Activated CD4-positive, alpha-beta T cell treated with anti-CD3 and anti-CD28 coated beads for 36 hours (primary cell): Measurements from ENCODE around the gene NRXN3. TPM values are rescaled to one million over a fixed set of nuclear protein-coding genes. Genes with fewer than 3 reads are reported as not detected.

Source experiments
- ATAC-seq: fragments of 200-7000 bp; cut with Tn5 transposase; one replicate; pipeline ENCODE4 v1.10.0; 2021; ENCODE audit warnings: mild to moderate bottlenecking, moderate library complexity
- CTCF ChIA-PET: fragments of 350-600 bp; sonication (Branson Sonifier 250); formaldehyde crosslinking; loops from one replicate; lab custom pipeline; 2021; ENCODE audit warnings: antibody characterized with exemption; lab: Charles Lee
- POLR2A ChIA-PET: fragments of 350-600 bp; sonication (Branson Sonifier 250); formaldehyde crosslinking; loops from one replicate; lab custom pipeline; 2021; ENCODE audit warnings: antibody characterized with exemption, inconsistent platforms; lab: Charles Lee
- DNase-seq: peaks from one replicate; pipeline ENCODE4 v3.0.0-alpha.2; 2020
- H3K27ac Mint-ChIP-seq: one replicate; pipeline ENCODE4 v1.8.0; 2021; ENCODE audit warnings: mixed read lengths
- H3K27me3 Mint-ChIP-seq: one replicate; pipeline ENCODE4 v1.8.0; 2021; ENCODE audit warnings: mixed read lengths
- H3K36me3 Mint-ChIP-seq: one replicate; pipeline ENCODE4 v1.8.0; 2021; ENCODE audit warnings: low read depth, mixed read lengths
- H3K4me1 Mint-ChIP-seq: one replicate; pipeline ENCODE4 v1.8.0; 2021; ENCODE audit warnings: mixed read lengths
- H3K4me3 Mint-ChIP-seq: one replicate; pipeline ENCODE4 v1.8.0; 2021; ENCODE audit warnings: mild to moderate bottlenecking, moderate library complexity, mixed read lengths
- H3K9me3 Mint-ChIP-seq: one replicate; pipeline ENCODE4 v1.8.0; 2021; ENCODE audit warnings: low read depth, mixed read lengths
- intact Hi-C, 2 experiments: fragments of 100-400 bp; cut with DNase I in 1 of 2; cut with micrococcal nuclease in 1 of 2; formaldehyde crosslinking; loops; one replicate each; pipeline versions ENCODE4 v1.14.2 to v1.15.1; 2022 to 2024; cut with DNase I, micrococcal nuclease
- total RNA-seq, 2 experiments: library from RNA; stranded (reverse); gene quantifications; one replicate each; pipeline ENCODE4 v1.2.3, GENCODE V29; 2021

NRXN3 gene
- total RNA-seq, 2 experiments from 2014 or later: not detected

GRCh38 chr14:78701246-78701645, 531.1 kb downstream of the NRXN3 start:
- no peak overlapping the region for H3K4me3 Mint-ChIP-seq
- H3K9me3 Mint-ChIP-seq: no peaks in the 10 kb centered on the region
- intact Hi-C loops: no loop called here
- no peaks in the 10 kb centered on the region for H3K36me3 Mint-ChIP-seq
- ChIA-PET CTCF (no interaction called here), POLR2A (no interaction called here)
- H3K27ac Mint-ChIP-seq: no peak overlapping the region
- H3K27me3 Mint-ChIP-seq: peaks cover 4% of the 10 kb centered on the region
- DNase-seq: no peak
- no peaks in the 10 kb centered on the region for H3K4me1 Mint-ChIP-seq
- no peak for ATAC-seq

GRCh38 chr14:78704965-78705364, 534.8 kb downstream of the NRXN3 start:
- no peak overlapping the region for H3K4me3 Mint-ChIP-seq
- no peaks in the 10 kb centered on the region for H3K9me3 Mint-ChIP-seq
- intact Hi-C loops: no loop called here
- H3K27ac Mint-ChIP-seq: no peak overlapping the region
- POLR2A ChIA-PET: no interaction called here
- CTCF ChIA-PET: no interaction called here
- H3K4me1 Mint-ChIP-seq: no peaks in the 10 kb centered on the region
- no peaks in the 10 kb centered on the region for H3K36me3 Mint-ChIP-seq
- no peak for DNase-seq
- ATAC-seq: no peak
- peaks cover 4% of the 10 kb centered on the region for H3K27me3 Mint-ChIP-seq

- no peaks in the 10 kb centered on the region for H3K36me3 Mint-ChIP-seq
- CTCF ChIA-PET: interaction anchor here (0.7 kb wide), 1 partner anchor 135 kb away, joined by 4 read pairs; no protein-coding TSS in a partner anchor
- intact Hi-C loops: no loop called here
- peaks cover 4% of the 10 kb centered on the region for H3K27me3 Mint-ChIP-seq
- no peaks in the 10 kb centered on the region for H3K4me1 Mint-ChIP-seq
- H3K27ac Mint-ChIP-seq: no peak overlapping the region
- no peak for DNase-seq
- H3K9me3 Mint-ChIP-seq: no peaks in the 10 kb centered on the region
- no peak overlapping the region for H3K4me3 Mint-ChIP-seq
- no peak for ATAC-seq
- POLR2A ChIA-PET: no interaction called here
These were observed 535.8 kb downstream of the NRXN3 start for GRCh38 chr14:78705989-78706388.

GRCh38 chr14:78709795-78710557, 539.8 kb downstream of the NRXN3 start:
- intact Hi-C loops: no loop called here
- CTCF ChIA-PET: no interaction called here

GRCh38 chr14:78710963-78711362, 540.8 kb downstream of the NRXN3 start:
- DNase-seq (no peak), ATAC-seq (no peak)
- intact Hi-C loops: no loop called here
- Mint-ChIP-seq H3K27me3 (no peaks in the 10 kb centered on the region), H3K4me1 (no peaks in the 10 kb centered on the region), H3K27ac (no peak overlapping the region), H3K36me3 (no peaks in the 10 kb centered on the region), H3K9me3 (no peaks in the 10 kb centered on the region), H3K4me3 (no peak overlapping the region)
- ChIA-PET CTCF (no interaction called here), POLR2A (no interaction called here)

More at GRCh38 chr14:78709795-78710557, 539.8 kb downstream of the NRXN3 start:
- POLR2A ChIA-PET: no interaction called here
- Mint-ChIP-seq H3K4me3 (no peak overlapping the region), H3K27ac (no peak overlapping the region), H3K27me3 (no peaks in the 10 kb centered on the region), H3K4me1 (no peaks in the 10 kb centered on the region), H3K9me3 (no peaks in the 10 kb centered on the region), H3K36me3 (no peaks in the 10 kb centered on the region)
- DNase-seq (no peak), ATAC-seq (no peak)

- ATAC-seq (no peak), DNase-seq (no peak)
- H3K4me3 Mint-ChIP-seq: no peak overlapping the region
- intact Hi-C loops: no loop called here
- no peaks in the 10 kb centered on the region for H3K27me3 Mint-ChIP-seq
- H3K4me1 Mint-ChIP-seq: no peaks in the 10 kb centered on the region
- no peak overlapping the region for H3K27ac Mint-ChIP-seq
- CTCF ChIA-PET: no interaction called here
- no peaks in the 10 kb centered on the region for H3K9me3 Mint-ChIP-seq
- POLR2A ChIA-PET: no interaction called here
- no peaks in the 10 kb centered on the region for H3K36me3 Mint-ChIP-seq
These were observed 543.5 kb downstream of the NRXN3 start for GRCh38 chr14:78713716-78714115.

GRCh38 chr14:78714711-78715110, 544.5 kb downstream of the NRXN3 start:
- DNase-seq (no peak), ATAC-seq (no peak)
- H3K27ac Mint-ChIP-seq: no peak overlapping the region
- no peaks in the 10 kb centered on the region for H3K36me3 Mint-ChIP-seq
- no peak overlapping the region for H3K4me3 Mint-ChIP-seq
- POLR2A ChIA-PET: no interaction called here
- CTCF ChIA-PET: no interaction called here
- H3K9me3 Mint-ChIP-seq: no peaks in the 10 kb centered on the region
- H3K4me1 Mint-ChIP-seq: no peaks in the 10 kb centered on the region
- no peaks in the 10 kb centered on the region for H3K27me3 Mint-ChIP-seq
- intact Hi-C loops: no loop called here

GRCh38 chr14:78721756-78722480, 551.7 kb downstream of the NRXN3 start:
- no peaks in the 10 kb centered on the region for H3K9me3 Mint-ChIP-seq
- H3K27me3 Mint-ChIP-seq: peaks cover 3% of the 10 kb centered on the region
- H3K27ac Mint-ChIP-seq: no peak overlapping the region
- ChIA-PET CTCF (no interaction called here), POLR2A (no interaction called here)
- H3K4me1 Mint-ChIP-seq: no peaks in the 10 kb centered on the region
- ATAC-seq (no peak), DNase-seq (no peak)
- intact Hi-C loops: no loop called here
- no peak overlapping the region for H3K4me3 Mint-ChIP-seq
- H3K36me3 Mint-ChIP-seq: no peaks in the 10 kb centered on the region

GRCh38 chr14:78725086-78725485, 554.9 kb downstream of the NRXN3 start:
- no peak overlapping the region for H3K27ac Mint-ChIP-seq
- intact Hi-C loops: no loop called here
- no peak overlapping the region for H3K4me3 Mint-ChIP-seq
- ChIA-PET POLR2A (no interaction called here), CTCF (no interaction called here)
- H3K4me1 Mint-ChIP-seq: no peaks in the 10 kb centered on the region
- peaks cover 3% of the 10 kb centered on the region for H3K27me3 Mint-ChIP-seq
- DNase-seq (no peak), ATAC-seq (no peak)
- no peaks in the 10 kb centered on the region for H3K36me3 Mint-ChIP-seq
- H3K9me3 Mint-ChIP-seq: no peaks in the 10 kb centered on the region

GRCh38 chr14:78737116-78737515, 566.9 kb downstream of the NRXN3 start:
- Mint-ChIP-seq H3K9me3 (no peaks in the 10 kb centered on the region), H3K4me3 (no peak overlapping the region), H3K36me3 (no peaks in the 10 kb centered on the region), H3K27ac (no peak overlapping the region), H3K27me3 (peaks cover 1% of the 10 kb centered on the region), H3K4me1 (no peaks in the 10 kb centered on the region)
- POLR2A ChIA-PET: no interaction called here
- ATAC-seq (no peak), DNase-seq (no peak)
- intact Hi-C loops: no loop called here
- CTCF ChIA-PET: no interaction called here

GRCh38 chr14:78737601-78738000, 567.4 kb downstream of the NRXN3 start:
- no peak for ATAC-seq
- ChIA-PET CTCF (no interaction called here), POLR2A (no interaction called here)
- Mint-ChIP-seq H3K4me1 (no peaks in the 10 kb centered on the region), H3K36me3 (no peaks in the 10 kb centered on the region), H3K27me3 (peaks cover 1% of the 10 kb centered on the region), H3K27ac (no peak overlapping the region), H3K4me3 (no peak overlapping the region), H3K9me3 (no peaks in the 10 kb centered on the region)
- no peak for DNase-seq
- intact Hi-C loops: no loop called here

GRCh38 chr14:78746086-78746595, 576.0 kb downstream of the NRXN3 start:
- CTCF ChIA-PET: no interaction called here
- H3K36me3 Mint-ChIP-seq: no peaks in the 10 kb centered on the region

More at GRCh38 chr14:78746086-78746595, 576.0 kb downstream of the NRXN3 start:
- DNase-seq (no peak), ATAC-seq (no peak)
- no peaks in the 10 kb centered on the region for H3K9me3 Mint-ChIP-seq
- intact Hi-C loops: no loop called here
- no peak overlapping the region for H3K27ac Mint-ChIP-seq
- no peak overlapping the region for H3K4me3 Mint-ChIP-seq
- POLR2A ChIA-PET: no interaction called here
- no peaks in the 10 kb centered on the region for H3K4me1 Mint-ChIP-seq
- H3K27me3 Mint-ChIP-seq: no peaks in the 10 kb centered on the region
